Measurements from ENCODE around the gene SPPL3. TPM values are rescaled to one million over a fixed set of nuclear protein-coding genes. Genes with fewer than 3 reads are reported as not detected.
A peak's percentile ranks its signal among the peaks of the same experiment; 100 is the strongest.

Gene SPPL3
- total RNA-seq, 1 donor from 2014 or later, result 28.3 TPM

- intact Hi-C loops (cut with DNase I), result no loop called here
- DNase-seq (no peak), ATAC-seq (ENCODE audit: poor library complexity) (no peak)
Observed at GRCh38 chr12:120725151-120725658, 179.0 kb downstream of the SPPL3 start.

DNA sequence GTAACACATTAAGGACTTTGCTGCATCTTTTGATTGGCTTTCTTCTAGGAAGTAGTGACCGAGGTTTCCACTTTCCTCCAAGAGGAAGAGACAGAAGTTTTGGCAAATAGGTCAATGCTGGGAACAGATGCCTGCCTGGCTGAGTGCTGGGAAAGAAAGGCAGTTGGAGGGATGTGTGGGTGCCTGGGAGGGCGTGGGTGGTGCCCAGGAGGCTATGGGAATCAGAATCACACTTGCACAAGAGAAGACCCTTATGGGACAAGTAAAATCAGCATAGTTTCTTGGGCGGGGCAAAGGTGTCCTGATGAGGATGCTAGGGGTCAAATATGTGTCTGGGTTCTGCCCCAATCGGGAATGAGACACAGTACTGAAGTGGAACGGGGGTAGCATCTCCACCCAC is 179.4 kb downstream of the SPPL3 start:
- no peak for ATAC-seq (ENCODE audit: poor library complexity)
- DNase-seq, result no peak
- intact Hi-C loops (cut with DNase I), result no loop called here

DNA sequence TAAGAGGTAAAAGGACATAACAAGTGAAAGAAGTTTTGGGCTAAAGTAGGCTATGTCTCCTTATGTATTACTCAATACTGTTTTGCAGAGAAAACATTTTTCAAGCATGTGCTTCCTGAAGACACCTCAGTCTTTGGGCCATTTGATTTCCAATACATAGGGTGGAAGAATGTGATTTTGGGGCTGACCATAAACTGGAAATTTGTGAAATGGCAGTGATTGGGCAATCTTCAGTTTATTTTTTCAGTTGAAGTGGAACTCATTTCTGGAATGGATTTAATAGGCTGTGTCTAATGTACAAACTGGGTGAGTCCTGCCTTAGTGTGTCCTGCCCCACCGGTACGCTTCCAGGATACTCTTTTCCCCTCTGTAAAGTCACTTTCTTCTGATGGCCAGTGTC is 181.4 kb downstream of the SPPL3 start:
- intact Hi-C loops (cut with DNase I), result no loop called here
- ATAC-seq (ENCODE audit: poor library complexity) (no peak), DNase-seq (no peak)

GRCh38 chr12:120721866-120722265 is 182.3 kb downstream of the SPPL3 start:
- intact Hi-C loops (cut with DNase I), result no loop called here
- ATAC-seq (ENCODE audit: poor library complexity) (no peak), DNase-seq (no peak)

GRCh38 chr12:120720987-120721801 is 183.0 kb downstream of the SPPL3 start:
- intact Hi-C loops (cut with DNase I), result no loop called here
- ATAC-seq (ENCODE audit: poor library complexity) (no peak), DNase-seq (no peak)

DNA sequence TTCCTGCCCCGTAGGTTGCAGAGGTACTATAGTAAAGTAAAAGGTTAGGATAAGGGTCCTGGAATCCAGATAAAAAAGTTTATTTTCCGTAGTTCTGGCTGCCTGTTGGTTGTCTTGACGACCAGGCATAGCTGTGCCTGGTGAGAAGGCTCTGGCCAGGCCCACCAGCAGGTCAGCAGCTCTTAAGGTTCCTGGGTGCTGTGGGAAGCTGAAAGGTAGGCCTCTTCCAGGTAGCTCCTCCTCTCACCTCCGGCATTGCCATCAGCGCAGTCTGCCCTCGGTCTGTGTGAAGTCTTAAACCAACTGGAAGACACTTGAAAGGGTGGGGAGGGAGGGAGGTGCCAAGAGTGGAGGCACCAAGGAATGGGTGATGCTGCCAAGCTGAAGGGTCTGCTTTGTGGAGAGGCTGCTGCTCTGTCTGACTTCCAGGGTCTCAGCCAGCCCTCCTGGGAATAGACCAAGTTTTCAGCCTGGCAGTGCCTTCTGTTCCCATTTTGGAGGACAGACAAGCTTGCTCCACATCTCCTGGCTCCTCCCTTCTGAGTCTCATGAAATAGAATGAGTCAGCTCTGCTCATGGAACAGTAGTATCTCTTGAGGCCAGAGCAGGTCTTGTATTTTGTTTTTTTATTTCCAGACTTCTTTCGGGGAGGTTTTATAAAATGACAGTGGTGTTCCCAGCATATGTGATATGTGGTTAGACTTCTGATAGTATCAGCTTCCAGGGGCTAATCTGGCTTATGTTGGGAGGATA is 183.7 kb downstream of the SPPL3 start:
- DNase-seq, result no peak
- intact Hi-C loops (cut with DNase I), result no loop called here

GRCh38 chr12:120719496-120720233 is 184.5 kb downstream of the SPPL3 start:
- DNase-seq, result no peak
- intact Hi-C loops (cut with DNase I), result no loop called here
- ATAC-seq (ENCODE audit: poor library complexity), result peak; percentile 11

More for the DNA sequence above, 183.7 kb downstream of the SPPL3 start:
- ATAC-seq (ENCODE audit: poor library complexity), result peak; percentile 68

GRCh38 chr12:120719072-120719471 is 185.1 kb downstream of the SPPL3 start:
- DNase-seq, result no peak
- intact Hi-C loops (cut with DNase I), result no loop called here
- ATAC-seq (ENCODE audit: poor library complexity), result no peak

- DNase-seq (no peak), ATAC-seq (ENCODE audit: poor library complexity) (no peak)
- intact Hi-C loops (cut with DNase I), result no loop called here
Observed at GRCh38 chr12:120718055-120718454, 186.1 kb downstream of the SPPL3 start.

DNA sequence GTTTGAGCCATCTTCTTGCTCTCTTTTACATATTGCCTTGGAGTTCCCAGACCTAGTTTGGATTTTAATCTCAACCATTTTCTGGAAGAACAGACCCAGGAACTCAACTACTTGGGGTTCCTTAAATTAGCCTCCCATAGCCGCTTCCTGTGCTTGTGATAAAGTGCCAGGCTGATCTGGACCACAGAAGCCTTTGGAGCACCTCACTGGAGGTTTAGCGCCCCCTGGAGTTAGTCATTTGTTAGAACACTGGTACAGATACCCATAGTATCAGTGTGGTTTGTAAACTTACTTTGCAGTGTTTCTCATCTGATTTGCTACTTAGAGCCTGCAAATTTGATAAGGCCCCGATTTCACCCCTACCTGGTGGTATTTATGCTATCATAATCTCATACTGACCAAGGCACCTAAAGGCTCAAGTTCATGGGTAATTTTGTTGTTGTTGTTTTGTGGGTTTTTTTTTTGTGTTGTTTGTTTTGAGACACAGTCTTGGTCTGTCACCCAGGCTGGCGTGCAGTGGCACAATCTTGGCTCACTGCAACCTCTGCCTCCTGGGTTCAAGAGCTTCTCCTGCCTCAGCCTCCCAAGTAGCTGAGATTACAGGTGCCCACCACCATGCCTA is 190.2 kb downstream of the SPPL3 start:
- ATAC-seq (ENCODE audit: poor library complexity), result peak; percentile 70
- intact Hi-C loops (cut with DNase I), result loop anchor here (2.0 to 5.0 kb wide), 3 partner anchors 65 to 258 kb away; no protein-coding TSS in a partner anchor
- DNase-seq, result peak; percentile 51

GRCh38 chr12:120712610-120713009 is 191.5 kb downstream of the SPPL3 start:
- intact Hi-C loops (cut with DNase I), result loop anchor here (2.0 to 5.0 kb wide), 3 partner anchors 64 to 260 kb away; no protein-coding TSS in a partner anchor
- DNase-seq (no peak), ATAC-seq (ENCODE audit: poor library complexity) (no peak)

Other genes starting within 250 kb of the SPPL3 start
- gene MLEC, start 217.2 kb downstream of the SPPL3 start, total RNA-seq, result 125 TPM
- 13.4 TPM for gene UNC119B, start 193.9 kb downstream of the SPPL3 start, total RNA-seq
- 113 TPM for gene ACADS, start 178.5 kb downstream of the SPPL3 start, total RNA-seq
- gene HNF1A, start 74.2 kb upstream of the SPPL3 start, total RNA-seq, result not detected
- 7.2 TPM for gene C12orf43, start 112.1 kb upstream of the SPPL3 start, total RNA-seq
- 0.35 TPM for gene OASL, start 134.9 kb upstream of the SPPL3 start, total RNA-seq
- 1.7 TPM for gene P2RX7, start 228.5 kb upstream of the SPPL3 start, total RNA-seq

Measured in Right ventricle myocardium superior (tissue), 1 donor.